H9 (cell line): ENCODE data around the gene NRG3. TPM values are rescaled to one million over a fixed set of nuclear protein-coding genes. Genes with fewer than 3 reads are reported as not detected.

Source experiments
- DNase-seq: peaks from one replicate; pipeline ENCODE4 v3.0.0-alpha.2; 2017
- H2AFZ ChIP-seq: one replicate; pipeline ENCODE4 v1.6.1; 2013; ENCODE audit warnings: mild to moderate bottlenecking, low read length, control low read depth, moderate library complexity
- H2AK5ac ChIP-seq: 2 replicates; pipeline ENCODE4 v1.6.1; 2013; ENCODE audit warnings: low read length, control low read depth, mixed read lengths; ENCODE audit not compliant: insufficient read length
- H2BK120ac ChIP-seq: one replicate; pipeline ENCODE4 v1.6.1; 2013; ENCODE audit warnings: low read depth, mild to moderate bottlenecking, low read length, control low read depth, inconsistent platforms; ENCODE audit not compliant: poor library complexity, severe bottlenecking
- H2BK12ac ChIP-seq: 2 replicates; pipeline ENCODE4 v1.6.1; 2013; ENCODE audit warnings: low read length, control low read depth, mixed read lengths, low read depth; ENCODE audit not compliant: insufficient read length
- H2BK15ac ChIP-seq: 2 replicates; pipeline ENCODE4 v1.6.1; 2013; ENCODE audit warnings: low read depth, low read length, control low read depth
- H2BK20ac ChIP-seq: one replicate; pipeline ENCODE4 v1.6.1; 2013; ENCODE audit warnings: low read depth, mild to moderate bottlenecking, low read length, control low read depth, inconsistent platforms; ENCODE audit not compliant: poor library complexity, severe bottlenecking
- H2BK5ac ChIP-seq: 2 replicates; pipeline ENCODE4 v1.6.1; 2013; ENCODE audit warnings: low read length, control low read depth, mixed read lengths; ENCODE audit not compliant: insufficient read length
- H3K14ac ChIP-seq: 2 replicates; pipeline ENCODE4 v1.6.1; 2013; ENCODE audit warnings: low read length, control low read depth; ENCODE audit not compliant: insufficient read depth
- H3K18ac ChIP-seq: 2 replicates; pipeline ENCODE4 v1.6.1; 2013; ENCODE audit warnings: low read depth, mild to moderate bottlenecking, mixed read lengths, low read length, control low read depth; ENCODE audit not compliant: insufficient read length
- H3K23ac ChIP-seq: 2 replicates; pipeline ENCODE4 v1.6.1; 2013; ENCODE audit warnings: low read length, control low read depth, mixed read lengths, low read depth; ENCODE audit not compliant: insufficient read length
- H3K23me2 ChIP-seq: 2 replicates; pipeline ENCODE4 v1.6.1; 2013; ENCODE audit warnings: low read depth, mild to moderate bottlenecking, mixed read lengths, low read length, control low read depth; ENCODE audit not compliant: insufficient read length, poor library complexity, severe bottlenecking
- H3K27ac ChIP-seq: 2 replicates; pipeline ENCODE4 v1.5.1; 2013; ENCODE audit warnings: low read length, control low read depth, mixed read lengths, low read depth; ENCODE audit not compliant: insufficient read length
- H3K27me3 ChIP-seq: 2 replicates; pipeline ENCODE4 v1.6.1; 2013; ENCODE audit warnings: low read length, control low read depth, inconsistent platforms; ENCODE audit not compliant: insufficient read depth
- H3K4ac ChIP-seq: 2 replicates; pipeline ENCODE4 v1.6.1; 2013; ENCODE audit warnings: low read depth, mild to moderate bottlenecking, control low read depth, inconsistent platforms, low read length, moderate library complexity
- H3K4me1 ChIP-seq: 2 replicates; pipeline ENCODE4 v1.6.1; 2013; ENCODE audit warnings: low read length, control low read depth, inconsistent platforms; ENCODE audit not compliant: insufficient read depth
- H3K4me2 ChIP-seq: 2 replicates; pipeline ENCODE4 v1.6.1; 2013; ENCODE audit warnings: low read length, control low read depth, mixed read lengths; ENCODE audit not compliant: insufficient read length, insufficient read depth
- H3K56ac ChIP-seq: 2 replicates; pipeline ENCODE4 v1.6.1; 2013; ENCODE audit warnings: low read depth, mild to moderate bottlenecking, mixed read lengths, low read length, control low read depth; ENCODE audit not compliant: insufficient read length
- H3K79me1 ChIP-seq: 2 replicates; pipeline ENCODE4 v1.6.1; 2013; ENCODE audit warnings: low read depth, mild to moderate bottlenecking, moderate library complexity, low read length, control low read depth, inconsistent platforms; ENCODE audit not compliant: insufficient read depth, poor library complexity, severe bottlenecking
- H3K79me2 ChIP-seq: 2 replicates; pipeline ENCODE4 v1.6.1; 2013; ENCODE audit warnings: low read length, control low read depth, inconsistent platforms; ENCODE audit not compliant: insufficient read depth
- H3K9ac ChIP-seq: 2 replicates; pipeline ENCODE4 v1.6.1; 2013; ENCODE audit warnings: low read length, control low read depth, mixed read lengths; ENCODE audit not compliant: insufficient read length; ENCODE audit errors: extremely low read depth
- H3K9me3 ChIP-seq: one replicate; pipeline ENCODE4 v1.6.1; 2013; ENCODE audit warnings: low read depth, low read length, inconsistent platforms; ENCODE audit not compliant: control insufficient read depth
- H3T11ph ChIP-seq: one replicate; pipeline ENCODE4 v1.6.1; 2013; ENCODE audit warnings: mild to moderate bottlenecking, low read length, control low read depth, inconsistent platforms
- H4K20me1 ChIP-seq: one replicate; pipeline ENCODE4 v1.6.1; 2013; ENCODE audit not compliant: control insufficient read depth, insufficient read length, insufficient read depth
- H4K5ac ChIP-seq: 2 replicates; pipeline ENCODE4 v1.6.1; 2013; ENCODE audit warnings: low read depth, mild to moderate bottlenecking, mixed read lengths, low read length, control low read depth; ENCODE audit not compliant: insufficient read length
- H4K8ac ChIP-seq: replicated peaks from 2 replicates; pipeline ENCODE4 v1.6.1; 2013; ENCODE audit warnings: low read length, control low read depth, mixed read lengths, low read depth; ENCODE audit not compliant: insufficient read length
- H4K91ac ChIP-seq: 2 replicates; pipeline ENCODE4 v1.6.1; 2013; ENCODE audit warnings: low read depth, mild to moderate bottlenecking, moderate library complexity, mixed read lengths, low read length, control low read depth; ENCODE audit not compliant: insufficient read length
- H3K27ac Mint-ChIP-seq, 3 experiments: 2 replicates in 2 of 3; 3 replicates in 1 of 3; pipeline ENCODE4 v1.8.0; 2020 to 2021; ENCODE audit warnings: mixed read lengths in 3 of 3, mild to moderate bottlenecking in 1 of 3, moderate library complexity in 1 of 3
- H3K27me3 Mint-ChIP-seq: 2 replicates; pipeline ENCODE4 v1.8.0; 2021; ENCODE audit warnings: low read depth, mild to moderate bottlenecking, moderate library complexity, mixed read lengths
- H3K36me3 Mint-ChIP-seq, 3 experiments: 2 replicates in 2 of 3; 3 replicates in 1 of 3; pipeline ENCODE4 v1.8.0; 2020 to 2021; ENCODE audit warnings: low read depth in 3 of 3, mixed read lengths in 3 of 3; ENCODE audit not compliant: insufficient read depth in 1 of 3
- H3K4me1 Mint-ChIP-seq, 2 experiments: 2 replicates each; pipeline ENCODE4 v1.8.0; 2020; ENCODE audit warnings: mixed read lengths in 2 of 2
- H3K4me3 Mint-ChIP-seq, 2 experiments: 2 replicates in 1 of 2; 3 replicates in 1 of 2; pipeline ENCODE4 v1.8.0; 2020 to 2021; ENCODE audit warnings: mild to moderate bottlenecking in 2 of 2, mixed read lengths in 2 of 2, moderate library complexity in 1 of 2
- H3K9me3 Mint-ChIP-seq, 2 experiments: 2 replicates in 1 of 2; 3 replicates in 1 of 2; pipeline ENCODE4 v1.8.0; 2020; ENCODE audit warnings: mild to moderate bottlenecking in 2 of 2, mixed read lengths in 2 of 2, moderate library complexity in 1 of 2
- CTCF ChIP-seq: fragments of 200-600 bp; sonication (generic); conservative IDR thresholded peaks from 3 replicates; pipeline ENCODE4 v1.8.0; 2021; ENCODE audit warnings: antibody characterized with exemption, mild to moderate bottlenecking
- WGBS: extraction: QIAGEN DNeasy Blood & Tissue Kit; methylation state at CpG from one replicate; pipeline ENCODE4 v1.1.7; 2013; ENCODE audit warnings: missing lambda C conversion rate, low lambda C conversion rate, mixed read lengths; ENCODE audit not compliant: insufficient read length; ENCODE audit errors: extremely low coverage; 5-methylcytosine and 5-hydroxymethylcytosine counted together
- total RNA-seq: library from RNA; stranded (reverse); gene quantifications from 2 replicates; pipeline ENCODE4 v1.2.1, GENCODE V29; 2021

NRG3 gene
- total RNA-seq, 1 experiment from 2014 or later: 1.6 TPM

GRCh38 chr10:82212753-82213152, 337.8 kb downstream of the NRG3 start:
- Mint-ChIP-seq H3K36me3 (no peaks in the 10 kb centered on the region), H3K9me3 (no peaks in the 10 kb centered on the region), H3K4me1 (peaks cover 4 to 14% of the 10 kb centered on the region in 2 experiments), H3K27ac (no peak overlapping the region), H3K4me3 (no peak overlapping the region), H3K27me3 (no peaks in the 10 kb centered on the region)
- Histone ChIP-seq H3K14ac (no peak overlapping the region), H3K18ac (no peak overlapping the region), H4K5ac (no peak overlapping the region), H3K9me3 (no peaks in the 10 kb centered on the region), H2BK5ac (no peak overlapping the region), H3K4me2 (no peak overlapping the region), H4K8ac (no peak overlapping the region), H3K27ac (no peak overlapping the region), H3K4ac (no peak overlapping the region), H3K23ac (no peak overlapping the region), H3K56ac (no peak overlapping the region), H2BK12ac (no peak overlapping the region), H3K9ac (no peak overlapping the region), H3K27me3 (no peaks in the 10 kb centered on the region), H2BK120ac (no peak overlapping the region), H4K91ac (no peak overlapping the region), H2AFZ (no peak overlapping the region), H2AK5ac (no peak overlapping the region), H2BK20ac (no peak overlapping the region), H3K23me2 (no peaks in the 10 kb centered on the region), H3K4me1 (no peaks in the 10 kb centered on the region), H3T11ph (no peak overlapping the region), H4K20me1 (no peaks in the 10 kb centered on the region), H3K79me2 (no peaks in the 10 kb centered on the region), H3K79me1 (no peaks in the 10 kb centered on the region), H2BK15ac (no peak overlapping the region)
- DNase-seq: no peak
- no peak for TF ChIP-seq CTCF
- no CpG with 5 or more reads among the region's 2 CpGs for WGBS
